ENCODE results near the gene GPR157.

Gene GPR157

GRCh38 chr1:9052272-9053049 is 76.4 kb downstream of the GPR157 start:
- DNase-seq (ENCODE audit: low read depth, low spot score): no peak
- in situ Hi-C loops (cut with HindIII; ENCODE audit: low sequenced_read_pairs): no loop called here
- no peak overlapping the region for H3K4me3 ChIP-seq (ENCODE audit: low read depth, low read length)
- no peak for TF ChIP-seq CTCF (IDR thresholded peaks at IDR 0.05; ENCODE audit: low read depth, low read length)

DNA sequence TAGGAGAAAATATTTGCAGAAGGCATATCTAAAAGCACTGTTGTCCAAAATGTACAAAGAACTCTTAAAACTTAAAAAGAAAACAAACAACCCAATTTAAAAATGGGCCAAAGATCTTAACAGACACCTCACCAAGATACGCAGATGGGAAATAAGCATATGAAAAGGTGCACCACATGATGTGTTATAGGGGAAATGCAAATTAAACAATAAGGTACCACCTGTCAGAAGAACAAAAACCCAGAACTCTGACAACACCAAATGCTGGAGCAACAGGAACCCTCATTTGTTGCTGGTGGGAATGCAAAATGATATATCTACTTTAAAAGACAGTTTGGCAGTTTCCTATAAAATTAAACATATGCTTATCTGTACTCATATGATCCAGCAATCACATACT is 77.5 kb downstream of the GPR157 start:
- no peak for DNase-seq (ENCODE audit: low read depth, low spot score)
- in situ Hi-C loops (cut with HindIII; ENCODE audit: low sequenced_read_pairs): no loop called here
- no peak for TF ChIP-seq CTCF (IDR thresholded peaks at IDR 0.05; ENCODE audit: low read depth, low read length)
- H3K4me3 ChIP-seq (ENCODE audit: low read depth, low read length): no peak overlapping the region

- no peak for DNase-seq (ENCODE audit: low read depth, low spot score)
- no peak overlapping the region for H3K4me3 ChIP-seq (ENCODE audit: low read depth, low read length)
- in situ Hi-C loops (cut with HindIII; ENCODE audit: low sequenced_read_pairs): no loop called here
- TF ChIP-seq CTCF (IDR thresholded peaks at IDR 0.05; ENCODE audit: low read depth, low read length): no peak
Measured at GRCh38 chr1:9050803-9051202, 78.1 kb downstream of the GPR157 start.
